Measurements from ENCODE around the gene GARIN5B.

DNA sequence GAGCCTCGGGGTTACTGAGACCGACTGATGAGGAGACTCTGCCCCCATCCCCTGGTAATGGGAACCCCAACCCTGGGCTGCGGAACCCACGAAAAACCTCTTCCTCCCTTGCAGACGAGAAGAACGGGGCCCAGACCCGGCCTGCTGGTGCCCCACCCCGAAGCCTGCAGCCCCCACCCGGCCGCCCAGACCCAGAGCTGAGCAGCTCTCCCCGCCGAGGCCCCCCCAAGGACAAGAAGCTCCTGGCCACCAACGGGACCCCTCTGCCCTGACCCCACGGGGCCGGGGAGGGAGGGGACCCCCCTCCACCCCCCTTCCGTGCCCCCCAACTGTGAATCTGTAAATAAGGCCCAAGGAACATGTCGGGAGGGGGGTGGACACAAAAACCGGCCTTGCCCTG, 51.3 kb downstream of the GARIN5B start:
- no peak for TF ChIP-seq POLR2A (IDR thresholded peaks at IDR 0.05)
- TF ChIP-seq, protein P1, sequence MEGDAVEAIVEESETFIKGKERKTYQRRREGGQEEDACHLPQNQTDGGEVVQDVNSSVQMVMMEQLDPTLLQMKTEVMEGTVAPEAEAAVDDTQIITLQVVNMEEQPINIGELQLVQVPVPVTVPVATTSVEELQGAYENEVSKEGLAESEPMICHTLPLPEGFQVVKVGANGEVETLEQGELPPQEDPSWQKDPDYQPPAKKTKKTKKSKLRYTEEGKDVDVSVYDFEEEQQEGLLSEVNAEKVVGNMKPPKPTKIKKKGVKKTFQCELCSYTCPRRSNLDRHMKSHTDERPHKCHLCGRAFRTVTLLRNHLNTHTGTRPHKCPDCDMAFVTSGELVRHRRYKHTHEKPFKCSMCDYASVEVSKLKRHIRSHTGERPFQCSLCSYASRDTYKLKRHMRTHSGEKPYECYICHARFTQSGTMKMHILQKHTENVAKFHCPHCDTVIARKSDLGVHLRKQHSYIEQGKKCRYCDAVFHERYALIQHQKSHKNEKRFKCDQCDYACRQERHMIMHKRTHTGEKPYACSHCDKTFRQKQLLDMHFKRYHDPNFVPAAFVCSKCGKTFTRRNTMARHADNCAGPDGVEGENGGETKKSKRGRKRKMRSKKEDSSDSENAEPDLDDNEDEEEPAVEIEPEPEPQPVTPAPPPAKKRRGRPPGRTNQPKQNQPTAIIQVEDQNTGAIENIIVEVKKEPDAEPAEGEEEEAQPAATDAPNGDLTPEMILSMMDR (IDR thresholded peaks at IDR 0.05) = no peak
